HG02571 (cell line): Measurements from ENCODE around the gene ARHGAP42.

Source experiments
- ATAC-seq: cut with Tn5 transposase; IDR thresholded peaks from one replicate; pipeline ENCODE4 v1.9.1; 2021; ENCODE audit warnings: mild to moderate bottlenecking, moderate library complexity; ENCODE audit not compliant: unreplicated experiment

Gene ARHGAP42

DNA sequence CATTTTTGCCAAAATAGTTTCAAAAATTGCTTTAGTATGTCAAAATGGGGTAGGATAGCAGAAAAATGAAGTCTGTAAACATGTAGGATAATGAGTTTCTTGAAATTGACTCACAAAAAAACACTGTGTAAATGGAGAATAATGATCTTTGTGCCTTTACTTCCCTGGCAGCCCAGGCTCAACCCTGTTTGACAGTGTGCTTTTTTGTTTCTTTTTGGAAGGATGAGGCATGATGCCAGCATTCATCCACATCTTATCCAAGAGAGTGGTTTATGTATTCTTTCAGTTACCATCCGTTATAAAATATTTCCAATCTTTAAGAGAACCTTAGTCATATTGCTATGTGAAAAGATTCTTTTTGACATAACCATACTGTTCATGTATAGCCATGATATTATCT is 70.6 kb downstream of the ARHGAP42 start:
- ATAC-seq, result no peak

- no peak for ATAC-seq
These were observed 72.0 kb downstream of the ARHGAP42 start for GRCh38 chr11:100759106-100759505.

- ATAC-seq, result no peak
These were observed 72.8 kb downstream of the ARHGAP42 start for GRCh38 chr11:100759856-100760255.

DNA sequence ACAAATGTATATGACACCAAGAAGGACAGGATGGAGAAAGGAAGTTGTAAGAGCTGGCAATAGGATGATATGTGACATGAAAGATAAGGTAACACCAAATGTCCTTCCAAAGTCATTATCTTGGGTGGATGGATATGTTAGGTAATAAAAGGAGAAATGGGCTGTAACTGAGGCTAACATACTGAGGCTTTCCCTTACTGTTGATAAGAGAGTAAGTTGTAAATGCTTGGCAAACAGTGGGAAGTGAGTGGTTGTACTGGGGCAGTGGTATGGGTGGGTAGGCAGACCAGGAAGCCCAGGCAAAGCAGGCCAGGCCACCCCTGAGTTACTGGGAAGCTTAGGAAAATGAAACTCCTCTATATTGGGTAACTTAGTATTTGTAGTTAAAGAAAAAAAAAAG is 73.7 kb downstream of the ARHGAP42 start:
- ATAC-seq, result no peak

- ATAC-seq, result no peak
These were observed 74.8 kb downstream of the ARHGAP42 start for GRCh38 chr11:100761841-100762240.

DNA sequence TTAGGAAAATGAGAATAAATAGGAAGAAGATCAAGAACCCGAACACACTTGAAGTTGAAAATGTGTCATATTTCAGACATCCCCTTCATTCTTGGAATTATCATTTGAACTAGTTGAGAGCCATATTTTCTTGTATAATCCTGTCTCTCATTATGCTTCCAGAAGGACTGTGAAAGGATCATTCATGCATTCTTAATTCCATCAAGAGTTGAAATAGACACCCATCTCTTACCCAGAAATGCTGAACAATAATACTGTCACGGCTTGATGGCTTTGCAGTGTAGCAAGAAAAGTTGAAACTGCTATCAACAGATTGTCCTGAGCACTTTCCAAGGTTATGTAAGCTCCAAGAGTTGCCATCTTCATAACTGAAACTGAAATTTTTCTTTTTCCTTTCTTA is 79.7 kb downstream of the ARHGAP42 start:
- no peak for ATAC-seq

GRCh38 chr11:100769165-100769564 is 82.1 kb downstream of the ARHGAP42 start:
- ATAC-seq, result no peak

GRCh38 chr11:100769617-100770016 is 82.5 kb downstream of the ARHGAP42 start:
- no peak for ATAC-seq

DNA sequence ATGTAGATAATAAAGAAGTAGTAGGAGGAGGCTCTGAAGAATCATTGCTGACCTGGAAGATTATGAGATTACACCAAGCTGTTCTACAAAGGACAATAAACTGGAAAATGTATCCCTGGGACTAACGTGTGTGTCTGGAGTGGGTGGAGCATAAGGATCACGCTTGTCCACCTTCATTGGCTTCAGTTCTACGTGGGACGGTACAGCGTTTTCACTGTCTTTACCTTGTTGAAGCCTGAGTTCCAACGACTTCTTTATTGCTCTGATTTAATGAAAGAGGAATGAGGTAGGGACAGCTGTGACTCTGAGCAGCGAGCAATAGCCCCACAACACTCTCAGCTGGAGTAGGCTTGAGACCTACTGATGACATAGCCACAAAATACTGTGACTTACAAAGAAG is 87.0 kb downstream of the ARHGAP42 start:
- ATAC-seq, result no peak

GRCh38 chr11:100774859-100775258 is 87.8 kb downstream of the ARHGAP42 start:
- no peak for ATAC-seq

- ATAC-seq, result no peak
These were observed 89.3 kb downstream of the ARHGAP42 start for GRCh38 chr11:100776212-100776896.

- ATAC-seq, result no peak
These were observed 90.0 kb downstream of the ARHGAP42 start for GRCh38 chr11:100777103-100777502.

GRCh38 chr11:100777736-100778135 is 90.6 kb downstream of the ARHGAP42 start:
- no peak for ATAC-seq

- ATAC-seq, result no peak
These were observed 91.2 kb downstream of the ARHGAP42 start for GRCh38 chr11:100778166-100778785.

- no peak for ATAC-seq
These were observed 93.4 kb downstream of the ARHGAP42 start for GRCh38 chr11:100780470-100780869.

GRCh38 chr11:100785148-100785983 is 98.3 kb downstream of the ARHGAP42 start:
- no peak for ATAC-seq

GRCh38 chr11:100788561-100789295 is 101.6 kb downstream of the ARHGAP42 start:
- no peak for ATAC-seq

- no peak for ATAC-seq
These were observed 102.4 kb downstream of the ARHGAP42 start for GRCh38 chr11:100789500-100789899.

DNA sequence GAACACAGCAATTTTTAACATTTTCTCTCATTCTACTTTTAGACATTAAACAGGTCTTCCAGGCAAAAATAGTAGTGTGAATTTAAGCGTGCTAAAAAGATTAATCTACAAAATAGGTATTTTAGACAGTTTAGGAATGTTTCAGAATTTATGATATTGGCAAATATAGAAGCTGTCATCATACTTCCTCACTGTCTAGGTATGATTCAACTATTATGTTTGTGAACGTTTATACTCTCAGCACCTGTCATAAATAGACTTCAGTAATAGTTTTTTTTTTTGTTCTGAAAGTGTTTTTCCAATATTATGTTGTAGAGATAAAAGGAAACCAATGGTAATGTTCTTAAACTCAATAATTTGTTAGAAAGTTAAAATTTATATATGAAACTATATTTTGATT is 103.0 kb downstream of the ARHGAP42 start:
- no peak for ATAC-seq

DNA sequence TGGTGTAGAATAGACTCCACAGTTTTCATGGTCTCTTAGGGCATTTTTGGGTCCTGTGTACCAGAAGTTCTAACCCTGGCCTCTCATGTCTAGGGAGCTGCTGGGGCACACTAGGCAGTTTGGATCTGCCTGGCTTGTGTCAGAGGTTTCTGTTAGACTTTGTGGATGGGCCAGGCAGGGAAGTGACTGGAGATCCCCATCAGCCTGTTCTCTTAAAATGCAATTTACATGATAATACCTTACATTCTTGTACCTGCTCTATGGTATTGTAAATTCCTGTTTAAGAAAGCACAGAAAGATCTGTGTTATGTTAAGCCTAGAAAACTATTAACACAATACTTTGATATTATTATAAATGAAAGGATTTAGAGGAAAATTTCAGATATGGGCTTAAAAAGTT is 104.0 kb downstream of the ARHGAP42 start:
- ATAC-seq, result no peak

- ATAC-seq, result no peak
These were observed 104.8 kb downstream of the ARHGAP42 start for GRCh38 chr11:100791860-100792259.
